GM19328 (cell line): ENCODE results near the gene JSRP1.
A peak's percentile ranks its signal among the peaks of the same experiment; 100 is the strongest.
"Not testable (repeated sequence)": the region's sequence is repeated elsewhere in the genome, so short reads cannot be mapped to it uniquely, and the experiment has no call there.

Experiments
- ATAC-seq: cut with Tn5 transposase; IDR thresholded peaks from one replicate; pipeline ENCODE4 v1.9.1; 2021; ENCODE audit warnings: mild to moderate bottlenecking, moderate library complexity; ENCODE audit not compliant: unreplicated experiment

JSRP1 gene

DNA sequence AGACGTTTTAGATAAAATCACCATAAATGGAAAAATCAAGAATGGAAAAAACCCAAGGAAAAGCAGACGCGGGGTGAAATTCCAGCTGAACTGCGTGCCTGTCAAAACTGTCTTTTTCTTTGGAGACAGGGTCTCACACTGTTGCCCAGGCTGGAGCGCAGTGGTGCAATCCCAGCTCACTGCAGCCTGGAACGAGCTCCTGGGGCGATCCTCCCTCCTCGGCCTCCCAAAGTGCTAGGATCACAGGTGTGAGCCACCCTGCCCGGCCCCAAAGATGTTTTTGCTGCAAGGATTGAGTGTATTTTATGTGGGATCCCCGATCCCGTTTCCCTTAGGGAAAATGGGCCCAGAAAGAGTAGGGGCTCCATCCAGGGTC is 26.6 kb upstream of the JSRP1 start:
- ATAC-seq: no peak

DNA sequence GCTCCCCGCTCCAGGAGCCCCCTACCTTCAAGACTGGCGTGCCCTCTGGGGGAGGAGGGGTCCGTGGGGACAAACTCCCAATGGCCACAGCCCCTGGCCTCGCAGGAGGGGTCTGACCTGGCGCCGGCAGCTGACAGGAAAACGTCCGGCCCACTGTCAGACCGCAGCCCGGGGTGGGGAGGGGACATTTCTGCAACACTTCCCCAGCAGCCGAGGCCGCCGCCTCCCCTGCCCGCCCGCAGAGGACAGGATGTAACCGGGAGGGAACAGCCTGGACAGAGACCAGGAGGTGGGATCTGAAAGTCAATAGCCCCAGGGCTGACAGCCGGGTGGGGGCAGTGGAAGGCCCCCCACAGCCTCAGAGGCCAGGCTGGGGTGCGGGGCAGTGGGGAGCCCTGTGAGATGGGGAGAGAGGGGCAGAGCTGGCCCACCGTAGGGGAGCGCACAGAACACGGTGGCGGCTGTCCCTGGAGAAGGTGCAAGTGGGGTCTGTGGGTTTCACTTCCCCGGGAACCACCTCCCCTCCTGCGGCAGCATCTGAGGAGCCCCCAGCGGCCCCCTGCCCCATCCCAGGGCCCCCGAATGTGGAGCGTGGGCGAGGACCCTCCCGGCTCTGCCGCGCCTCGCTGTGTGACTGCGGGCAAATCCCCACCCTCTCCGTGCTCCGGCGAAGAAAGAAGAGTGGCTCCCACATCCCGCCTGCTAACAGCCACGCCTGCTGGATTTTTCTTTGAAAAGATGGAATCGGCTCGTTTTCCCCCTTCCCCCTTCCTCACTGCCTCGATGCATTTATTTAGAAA is 26.0 kb upstream of the JSRP1 start, which contains the start of gene PEAK3:
Gene PEAK3, minus strand, starts transcription at position 114 of the 800 bp plus-strand sequence. CDS start 1,244 bp downstream, outside the sequence.
- ATAC-seq: no peak

DNA sequence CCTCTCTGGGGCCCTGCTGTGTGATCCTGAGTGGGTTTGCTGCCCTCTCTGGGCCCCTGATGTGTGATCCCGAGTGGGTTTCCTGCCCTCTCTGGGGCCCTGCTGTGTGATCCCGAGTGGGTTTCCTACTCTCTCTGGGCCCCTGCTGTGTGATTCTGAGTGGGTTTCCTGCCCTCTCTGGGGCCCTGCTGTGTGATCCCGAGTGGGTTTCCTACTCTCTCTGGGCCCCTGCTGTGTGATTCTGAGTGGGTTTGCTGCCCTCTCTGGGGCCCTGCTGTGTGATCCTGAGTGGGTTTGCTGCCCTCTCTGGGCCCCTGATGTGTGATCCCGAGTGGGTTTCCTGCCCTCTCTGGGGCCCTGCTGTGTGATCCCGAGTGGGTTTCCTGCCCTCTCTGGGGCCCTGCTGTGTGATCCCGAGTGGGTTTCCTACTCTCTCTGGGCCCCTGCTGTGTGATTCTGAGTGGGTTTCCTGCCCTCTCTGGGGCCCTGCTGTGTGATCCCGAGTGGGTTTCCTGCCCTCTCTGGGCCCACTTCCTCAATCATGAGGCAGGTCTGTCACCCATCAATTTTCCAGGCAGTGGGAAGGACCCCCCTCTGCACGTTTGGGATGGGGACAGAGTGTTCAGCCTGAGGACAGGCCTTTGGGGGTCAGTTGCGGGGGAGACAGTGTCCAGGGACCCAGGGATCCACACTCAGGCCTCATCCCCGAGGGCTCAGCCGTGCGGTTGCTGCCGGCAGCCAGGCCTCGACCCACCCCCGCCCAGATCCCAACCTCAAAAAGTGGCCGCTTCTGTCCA is 25.2 kb upstream of the JSRP1 start:
- ATAC-seq: not testable (repeated sequence)

DNA sequence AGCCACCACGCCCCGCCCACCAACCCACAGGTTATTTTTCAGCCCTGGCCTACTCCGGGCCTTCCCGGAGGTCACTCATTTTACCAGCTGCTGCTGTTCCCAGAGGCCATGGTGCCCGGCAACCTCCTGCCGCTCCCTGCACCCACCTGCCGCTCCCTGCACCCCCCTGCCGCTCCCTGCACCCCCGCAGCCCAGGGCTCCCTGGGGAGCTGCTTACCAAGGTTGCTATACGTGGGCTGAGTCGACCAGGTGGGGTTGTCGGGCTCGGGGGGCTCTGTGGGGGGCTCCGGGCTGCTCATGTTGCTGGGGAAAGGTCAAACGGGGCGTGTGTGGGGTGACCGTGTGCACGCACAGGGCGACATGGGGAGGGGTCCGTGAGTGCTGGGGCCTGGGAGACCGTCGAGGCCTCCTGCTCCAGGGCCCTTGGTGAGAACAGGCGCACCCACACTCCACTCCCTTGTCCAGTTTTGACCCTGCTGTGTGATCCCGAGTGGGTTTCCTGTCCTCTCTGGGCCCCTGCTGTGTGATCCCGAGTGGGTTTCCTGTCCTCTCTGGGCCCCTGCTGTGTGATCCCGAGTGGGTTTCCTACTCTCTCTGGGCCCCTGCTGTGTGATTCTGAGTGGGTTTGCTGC is 24.5 kb upstream of the JSRP1 start:
- ATAC-seq: no peak

DNA sequence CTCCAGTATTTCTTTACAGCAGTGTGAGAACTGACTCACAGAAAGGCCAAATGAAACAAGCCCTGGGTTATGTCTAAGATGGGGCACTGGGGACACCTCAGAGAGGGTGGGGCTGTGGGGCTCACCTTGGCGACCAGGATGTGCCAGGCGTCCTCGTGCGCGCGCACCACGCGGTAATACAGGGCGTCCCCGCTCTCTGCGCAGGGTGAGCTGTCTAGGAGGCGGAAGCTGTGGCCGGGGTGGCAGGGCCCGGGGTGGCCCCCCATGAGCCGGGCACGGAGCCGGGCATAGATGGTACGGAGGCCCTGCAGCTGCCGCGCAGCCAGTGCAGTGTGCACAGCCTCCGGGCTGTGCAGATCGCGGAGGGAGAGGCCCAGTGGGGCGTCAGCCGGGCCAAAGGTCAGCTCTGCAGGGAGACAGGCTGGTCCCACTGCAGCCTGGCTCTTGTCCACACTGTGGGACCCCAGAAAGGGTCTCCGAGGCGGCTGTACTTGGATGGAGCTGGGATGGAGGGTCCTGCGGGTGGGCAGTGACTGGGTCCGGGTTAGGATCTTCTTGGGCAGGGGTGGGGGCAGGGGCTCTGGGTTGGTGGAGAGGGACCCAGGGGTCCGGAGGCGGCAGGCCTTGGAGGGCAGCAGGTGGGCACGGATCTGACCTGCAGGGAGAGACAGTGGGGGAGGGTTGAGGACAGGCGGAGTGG is 22.4 kb upstream of the JSRP1 start:
- no peak for ATAC-seq

DNA sequence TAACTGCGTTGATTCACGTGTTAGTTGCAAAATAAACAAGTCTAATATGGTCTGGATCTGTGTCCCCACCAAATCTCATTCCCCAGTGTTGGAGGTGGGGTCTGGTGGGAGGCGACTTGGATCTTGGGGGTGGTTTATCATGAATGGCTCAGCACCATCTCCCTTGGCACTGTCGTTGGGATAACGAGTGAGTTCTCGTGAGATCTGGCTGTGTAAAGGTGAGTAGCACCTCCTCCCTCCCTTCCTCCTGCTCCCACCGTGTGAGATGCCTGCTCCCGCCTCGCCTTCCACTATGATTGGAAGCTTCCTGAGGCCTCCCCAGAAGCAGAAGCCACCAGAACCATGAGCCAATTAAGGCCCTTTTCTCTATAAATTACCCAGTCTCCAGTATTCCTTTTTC is 20.9 kb upstream of the JSRP1 start:
- ATAC-seq: no peak

DNA sequence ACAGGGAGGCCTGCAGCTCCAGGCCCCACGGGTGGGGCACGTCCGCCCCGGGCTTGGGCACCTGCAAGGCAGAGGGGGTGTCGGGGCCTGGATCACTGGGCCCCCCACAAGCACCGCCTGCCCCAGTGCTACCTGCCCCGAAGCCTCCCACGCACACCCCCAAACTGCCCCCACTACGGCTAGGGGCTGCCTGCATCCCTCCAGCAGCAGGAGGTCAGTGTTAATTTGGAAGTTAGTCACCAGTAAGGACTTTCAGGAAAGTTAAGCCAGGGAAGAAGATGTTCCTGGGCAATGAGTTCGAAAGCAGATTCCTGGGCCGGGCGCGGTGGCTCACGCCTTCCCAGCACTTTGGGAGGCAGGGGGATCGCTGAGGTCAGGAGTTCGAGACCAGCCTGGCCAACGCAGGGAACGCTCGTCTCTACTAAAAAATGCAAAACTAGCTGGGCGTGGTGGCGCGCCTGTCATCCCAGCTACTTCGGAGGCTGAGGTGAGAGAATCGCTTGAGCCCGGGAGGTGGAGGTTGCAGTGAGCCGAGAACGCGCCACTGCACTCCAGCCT is 20.3 kb upstream of the JSRP1 start:
- ATAC-seq: no peak

DNA sequence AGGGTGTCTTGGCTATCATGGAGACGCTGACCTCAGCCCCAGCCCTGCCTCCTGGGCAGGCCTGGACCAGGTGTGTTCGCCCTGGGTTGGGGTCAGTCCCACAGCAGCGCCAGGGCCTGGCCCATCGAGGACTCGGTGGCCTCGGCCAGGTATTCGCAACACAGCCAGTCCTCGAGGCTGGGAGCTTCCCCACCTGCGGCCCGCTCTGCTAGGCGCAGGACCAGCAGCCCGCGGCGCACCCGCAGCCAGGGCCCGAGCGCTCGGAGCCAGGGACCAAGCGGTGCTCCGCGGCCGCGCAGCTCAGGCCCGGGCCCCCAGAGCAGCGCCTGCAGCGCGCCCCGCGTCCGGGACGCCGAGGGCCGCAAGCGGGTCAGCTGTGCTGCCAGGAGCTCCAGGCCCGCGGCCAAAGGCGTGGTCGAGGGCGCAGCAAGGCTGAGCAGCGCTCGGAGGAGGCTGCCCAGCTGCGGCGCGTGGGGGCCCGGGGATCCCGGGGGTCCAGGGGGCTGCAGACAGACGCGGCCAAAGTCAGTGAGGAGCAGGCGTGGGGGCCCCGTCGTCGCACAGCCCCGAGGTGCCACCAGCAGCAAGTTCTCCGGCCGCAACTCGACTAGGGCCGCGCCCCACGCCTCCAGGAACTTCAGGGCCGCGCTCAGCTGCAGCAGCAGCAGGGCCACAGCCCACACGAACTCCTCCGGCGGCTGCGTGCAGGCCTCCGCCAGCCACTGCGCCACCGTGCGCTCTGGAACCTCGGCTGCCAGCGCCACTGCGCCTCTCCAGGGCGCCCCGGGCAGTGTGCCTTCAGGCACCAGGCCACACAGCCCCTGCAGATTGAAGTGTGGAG is 19.6 kb upstream of the JSRP1 start:
- no peak for ATAC-seq

DNA sequence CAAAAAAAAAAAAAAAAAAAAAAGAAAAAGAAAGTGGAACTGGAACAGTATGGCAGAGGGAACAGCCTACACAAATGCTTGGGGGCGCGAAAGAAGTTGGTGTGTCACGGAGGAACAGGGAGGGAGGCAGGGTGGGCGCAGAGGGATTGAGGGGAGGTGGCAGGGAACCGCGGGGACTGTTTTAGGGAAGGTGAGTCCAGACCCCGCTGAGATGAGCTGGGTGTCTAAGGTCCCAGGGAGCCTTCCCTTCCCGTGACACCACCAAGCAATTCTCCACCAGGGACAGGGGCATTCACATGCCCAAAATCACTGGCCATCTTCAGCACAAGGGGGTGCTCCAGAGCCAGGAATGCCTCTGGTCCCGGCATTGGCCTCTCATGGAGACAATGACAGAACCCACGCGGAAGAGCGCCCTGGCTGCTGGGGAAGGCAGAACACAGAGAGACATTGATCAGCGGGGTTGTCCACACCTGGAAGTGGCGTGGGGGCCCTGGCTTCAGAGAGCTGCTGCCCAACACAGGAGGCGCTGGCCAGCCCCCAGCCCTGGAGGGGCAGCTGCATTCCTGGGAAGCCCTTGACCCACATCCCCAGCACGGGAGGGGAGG is 18.8 kb upstream of the JSRP1 start:
- no peak for ATAC-seq

DNA sequence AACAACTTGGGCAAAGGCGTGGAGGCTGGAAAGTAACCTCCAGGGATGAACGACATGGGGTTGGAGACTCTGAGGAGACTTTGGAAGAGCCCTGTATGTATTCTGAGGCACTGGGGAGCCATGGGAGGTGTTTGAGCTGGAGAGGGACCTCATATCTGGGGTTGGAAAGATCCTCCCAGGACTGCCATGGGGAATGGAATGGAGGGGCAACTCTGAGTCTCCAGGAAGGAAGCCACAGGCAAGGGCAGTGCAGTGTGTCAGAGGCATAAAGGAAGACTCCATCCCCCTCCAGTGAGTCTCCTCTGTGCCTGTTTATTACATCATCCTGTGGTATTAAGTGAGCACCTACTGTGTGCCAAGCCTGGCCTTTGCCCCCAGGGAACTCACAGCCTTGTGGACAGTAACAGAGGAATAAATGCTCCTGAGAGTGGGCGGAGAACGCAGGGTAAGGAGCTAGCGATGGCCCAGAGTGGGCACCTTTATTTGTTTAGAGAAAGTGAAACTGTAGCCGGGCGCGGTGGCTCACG is 18.0 kb upstream of the JSRP1 start:
- ATAC-seq: no peak

DNA sequence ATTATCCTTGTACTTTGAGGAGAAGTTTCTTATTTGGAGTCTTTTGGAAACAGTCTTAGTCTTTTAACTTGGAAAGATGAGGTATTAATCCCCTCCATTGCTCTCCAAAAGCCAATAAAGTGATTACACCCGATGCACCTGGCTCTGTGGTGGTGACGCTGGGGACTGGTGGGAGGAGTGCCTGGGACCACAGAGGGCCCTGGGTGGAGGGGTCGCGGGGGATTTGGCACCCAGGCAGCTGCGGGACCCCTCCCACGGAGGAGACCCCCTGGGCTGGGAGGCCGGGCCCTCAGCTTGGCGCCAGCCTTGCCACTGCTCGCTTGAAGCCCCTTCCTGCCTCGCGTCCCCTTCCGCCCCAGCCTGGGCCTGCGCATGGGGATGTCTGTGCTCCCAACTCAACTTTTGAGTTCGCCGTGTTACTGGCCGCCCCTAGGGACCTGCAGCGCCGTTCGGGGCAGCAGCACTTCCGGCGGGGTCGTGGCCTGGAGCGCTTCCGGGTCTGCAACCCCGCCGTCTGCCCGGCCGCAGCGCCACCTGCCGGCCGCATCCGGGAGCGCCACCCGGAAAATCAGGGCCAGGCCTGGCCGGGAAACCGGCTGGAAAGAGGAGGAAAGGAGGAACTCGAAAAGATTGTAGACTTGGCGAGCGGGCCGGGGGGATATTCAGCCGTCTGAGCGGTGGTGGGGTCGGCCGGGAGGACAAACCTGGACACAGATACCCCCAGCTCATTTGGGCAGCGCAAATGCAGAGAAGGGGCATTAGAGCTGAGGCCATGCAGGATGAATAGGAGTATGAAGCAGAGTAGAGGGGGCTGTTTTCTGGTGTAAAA is 17.4 kb upstream of the JSRP1 start:
- ATAC-seq: no peak

DNA sequence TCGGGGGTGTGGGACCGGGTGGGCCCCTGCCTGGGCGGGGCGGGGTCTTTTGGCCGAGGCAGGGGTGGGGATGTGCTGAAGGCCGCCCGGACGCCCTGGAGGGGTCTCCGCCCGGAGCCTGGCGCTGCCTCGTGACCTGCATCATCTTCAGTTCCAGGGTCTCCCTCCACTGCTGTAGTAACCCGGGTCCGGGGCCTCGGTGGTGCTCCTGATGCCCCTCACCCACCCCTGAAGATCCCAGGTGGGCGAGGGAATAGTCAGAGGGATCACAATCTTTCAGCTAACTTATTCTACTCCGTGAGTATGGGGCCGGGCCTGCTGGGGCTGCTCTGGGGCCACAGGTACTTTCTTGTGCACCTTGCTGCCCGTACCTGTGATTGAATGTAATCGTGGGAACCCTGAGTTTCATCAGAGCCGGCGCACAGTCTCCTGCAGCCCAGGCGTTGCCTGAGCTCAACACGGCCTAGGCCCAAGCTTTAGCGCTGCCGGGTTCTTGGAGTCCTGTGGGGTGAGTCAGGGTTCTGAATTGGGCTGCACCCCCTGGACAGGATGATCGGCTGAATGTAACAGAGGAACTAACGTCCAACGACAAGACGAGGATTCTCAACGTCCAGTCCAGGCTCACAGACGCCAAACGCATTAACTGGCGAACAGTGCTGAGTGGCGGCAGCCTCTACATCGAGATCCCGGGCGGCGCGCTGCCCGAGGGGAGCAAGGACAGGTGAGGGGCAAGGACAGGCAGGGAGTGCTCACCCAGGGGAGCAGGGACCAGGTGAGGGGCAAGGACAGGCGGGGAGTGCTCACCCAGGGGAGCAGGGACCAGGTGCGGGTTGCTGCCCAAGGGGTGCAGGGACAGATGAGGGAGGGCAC is 15.3 kb upstream of the JSRP1 start:
- ATAC-seq: no peak

DNA sequence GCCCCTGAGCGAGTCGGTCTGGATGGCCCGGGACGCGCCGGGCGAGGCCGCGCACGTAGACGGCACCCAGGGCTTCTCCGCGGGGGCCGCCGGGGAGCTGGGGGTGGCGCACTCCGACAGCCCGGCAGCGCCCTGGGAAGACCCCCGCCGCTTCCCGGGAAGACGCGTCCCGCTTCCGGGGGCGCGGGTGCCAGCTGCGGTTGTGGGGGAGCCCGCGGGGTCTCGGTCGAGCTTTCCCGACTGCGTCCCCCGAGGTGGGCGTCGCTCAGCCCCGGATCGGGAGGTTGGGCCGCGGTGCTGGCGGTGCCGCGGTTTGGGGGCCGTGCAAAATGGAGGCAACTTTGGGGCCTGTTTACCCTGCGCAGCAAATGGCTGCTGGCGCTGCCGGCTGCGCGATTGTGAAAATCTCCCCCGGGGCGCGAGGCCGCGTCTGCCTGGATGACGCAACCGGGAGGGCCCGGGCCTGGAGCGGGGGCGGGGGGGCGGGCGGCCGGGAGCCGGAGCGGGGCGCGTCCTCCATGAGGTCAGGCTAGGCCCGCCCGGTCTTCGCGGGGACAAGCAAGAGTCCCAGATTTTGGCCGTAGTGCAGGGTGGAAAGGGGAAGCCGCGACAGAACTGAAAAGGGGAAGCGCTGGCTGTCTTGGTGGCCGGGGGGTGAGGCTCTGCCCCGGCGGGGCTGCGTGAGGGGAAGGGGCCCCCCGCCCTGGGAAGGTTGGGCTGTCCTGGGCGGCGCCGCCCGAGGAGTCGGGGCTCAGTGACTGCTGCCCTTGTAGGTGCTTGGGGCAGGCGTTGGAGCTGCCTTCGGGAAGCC is 14.4 kb upstream of the JSRP1 start:
- no peak for ATAC-seq

DNA sequence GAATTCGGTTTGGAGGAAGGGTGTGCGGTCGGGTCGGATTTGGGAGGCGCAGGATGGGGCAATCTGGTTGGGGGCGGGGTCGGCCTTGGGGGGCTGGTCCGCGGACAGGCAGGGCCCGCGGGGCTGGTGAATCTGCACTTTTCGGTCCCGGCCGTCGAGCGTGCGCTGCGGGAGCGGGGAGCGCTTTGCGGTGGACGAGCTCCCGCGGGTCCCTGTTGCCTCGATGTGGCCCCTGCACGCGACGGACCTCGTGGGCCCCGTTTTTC is 13.9 kb upstream of the JSRP1 start:
- no peak for ATAC-seq

DNA sequence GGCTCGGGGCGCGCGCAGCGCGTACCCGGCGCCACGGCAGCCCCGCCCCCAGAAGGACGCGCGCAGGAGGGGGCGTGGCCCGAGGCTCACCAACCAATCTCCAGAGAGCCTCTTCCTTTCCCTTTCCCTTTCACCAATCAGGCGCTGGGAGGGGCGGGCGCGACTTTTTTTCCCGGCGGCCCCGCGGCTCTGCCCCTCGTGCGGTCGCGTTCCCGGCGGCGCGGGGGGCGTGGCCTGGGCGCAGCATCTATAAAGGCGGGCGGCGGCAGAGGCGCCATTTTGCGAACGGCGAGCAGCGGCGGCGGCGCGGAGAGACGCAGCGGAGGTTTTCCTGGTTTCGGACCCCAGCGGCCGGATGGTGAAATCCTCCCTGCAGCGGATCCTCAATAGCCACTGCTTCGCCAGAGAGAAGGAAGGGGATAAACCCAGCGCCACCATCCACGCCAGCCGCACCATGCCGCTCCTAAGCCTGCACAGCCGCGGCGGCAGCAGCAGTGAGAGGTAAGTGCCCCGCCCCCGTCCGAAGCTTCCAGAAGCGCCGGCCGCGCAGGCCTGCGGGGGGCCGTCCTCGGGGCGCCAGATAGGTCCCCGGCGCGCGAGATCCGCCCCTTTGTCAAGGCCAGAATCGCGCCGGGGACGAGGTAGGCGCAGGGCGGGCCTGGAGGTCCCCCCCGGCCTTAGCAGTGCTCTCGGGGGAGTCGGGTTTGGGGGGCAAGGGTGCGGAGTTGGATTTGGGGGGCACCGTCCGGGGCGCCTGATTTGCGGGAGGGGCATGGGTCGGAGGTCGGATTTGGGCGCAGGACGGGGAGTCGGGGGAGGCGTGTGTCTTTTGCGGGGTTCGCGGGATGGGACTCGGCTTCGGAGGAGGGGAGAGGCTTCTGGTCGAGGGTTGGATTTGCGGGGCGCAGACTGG is 13.3 kb upstream of the JSRP1 start:
- ATAC-seq: peak; percentile 60

DNA sequence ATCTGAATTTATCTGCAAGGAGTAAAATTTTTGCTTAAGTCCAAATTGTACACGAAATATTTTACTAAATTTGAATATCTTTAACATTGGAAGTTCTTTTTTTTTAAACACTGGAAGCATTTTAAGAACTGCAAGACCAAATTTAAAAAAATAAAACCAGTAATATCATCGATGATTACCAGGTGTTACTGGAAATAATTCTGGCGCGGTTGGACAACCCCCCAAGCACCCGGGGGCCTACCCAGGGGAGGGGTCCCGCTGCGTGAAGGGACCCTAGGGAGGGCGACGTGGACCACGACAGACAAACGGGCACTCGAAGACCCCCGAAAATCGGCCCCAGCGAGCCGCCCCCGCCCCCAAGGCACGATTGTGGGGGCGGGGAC is 12.6 kb upstream of the JSRP1 start:
- ATAC-seq: no peak
